DOHH2 (cell line): ENCODE measurements around the gene LRR1.
A peak's percentile ranks its signal among the peaks of the same experiment; 100 is the strongest.

Experiments
- H3F3A ChIP-seq: fragments of 200-600 bp; sonication (generic), shearing (Covaris generic); 2 replicates; pipeline ENCODE4 v1.6.0; 2016; ENCODE audit warnings: antibody characterized with exemption, mild to moderate bottlenecking; ENCODE audit not compliant: control insufficient read depth, insufficient read depth
- H3K27ac ChIP-seq: fragments of 200-600 bp; sonication (generic); 2 replicates; pipeline ENCODE4 v1.5.1; 2014; ENCODE audit warnings: low read depth, mild to moderate bottlenecking, low read length, moderate library complexity
- H3K27me3 ChIP-seq: fragments of 200-600 bp; sonication (generic); 2 replicates; pipeline ENCODE4 v1.6.1; 2014; ENCODE audit warnings: mild to moderate bottlenecking, low read length, mixed read lengths; ENCODE audit not compliant: control insufficient read depth
- H3K36me3 ChIP-seq: fragments of 200-600 bp; sonication (generic); 2 replicates; pipeline ENCODE4 v1.6.1; 2014; ENCODE audit warnings: mild to moderate bottlenecking, low read length, moderate library complexity, mixed read lengths; ENCODE audit not compliant: control insufficient read depth
- H3K4me1 ChIP-seq: fragments of 200-600 bp; sonication (generic); 2 replicates; pipeline ENCODE4 v1.6.1; 2014; ENCODE audit warnings: mild to moderate bottlenecking, low read length, mixed read lengths; ENCODE audit not compliant: control insufficient read depth
- H3K4me2 ChIP-seq: fragments of 200-600 bp; sonication (generic); 2 replicates; pipeline ENCODE4 v1.6.0; 2014; ENCODE audit warnings: mild to moderate bottlenecking, low read length, moderate library complexity
- H3K4me3 ChIP-seq: fragments of 200-600 bp; sonication (generic); 2 replicates; pipeline ENCODE4 v1.5.1; 2014; ENCODE audit warnings: mild to moderate bottlenecking, low read length, mixed read lengths
- H3K79me2 ChIP-seq: fragments of 200-600 bp; sonication (generic); 2 replicates; pipeline ENCODE4 v1.6.1; 2014; ENCODE audit warnings: mild to moderate bottlenecking, low read length, mixed read lengths; ENCODE audit not compliant: control insufficient read depth
- H3K9me2 ChIP-seq: fragments of 200-600 bp; sonication (generic); replicated peaks from 2 replicates; pipeline ENCODE4 v1.6.1; 2014; ENCODE audit warnings: mild to moderate bottlenecking, low read length, mixed read lengths; ENCODE audit not compliant: control insufficient read depth
- H3K9me3 ChIP-seq: fragments of 200-600 bp; sonication (generic); 2 replicates; pipeline ENCODE4 v1.6.1; 2014; ENCODE audit warnings: antibody characterized with exemption, low read length, mixed read lengths; ENCODE audit not compliant: control insufficient read depth, insufficient read depth
- H4K20me1 ChIP-seq: fragments of 200-600 bp; sonication (generic); 2 replicates; pipeline ENCODE4 v1.6.0; 2014; ENCODE audit warnings: low read depth, mild to moderate bottlenecking, antibody characterized with exemption, low read length, moderate library complexity; ENCODE audit not compliant: control insufficient read depth, insufficient read depth
- CTCF ChIP-seq: fragments of 200-600 bp; sonication (generic); IDR thresholded peaks from one replicate; pipeline ENCODE4 v1.5.1; 2014; ENCODE audit warnings: antibody characterized with exemption, mild to moderate bottlenecking, low read depth, low read length; ENCODE audit not compliant: poor library complexity, severe bottlenecking
- EZH2phosphoT487 ChIP-seq: fragments of 200-600 bp; sonication (generic); IDR thresholded peaks from 2 replicates; pipeline ENCODE4 v1.6.1; 2017; ENCODE audit warnings: borderline replicate concordance, mild to moderate bottlenecking, antibody characterized with exemption, low read length, moderate library complexity, mixed read lengths

The LRR1 gene

GRCh38 chr14:49594347-49595091 lies 4.2 kb upstream of the LRR1 start:
- TF ChIP-seq EZH2phosphoT487 (no peak), CTCF (no peak)
- Histone ChIP-seq H3K4me3 (peak overlapping the region; percentile 53), H3K9me2 (no peaks in the 10 kb centered on the region), H3K79me2 (peaks cover 50% of the 10 kb centered on the region), H3K27ac (peak overlapping the region; percentile 88), H4K20me1 (no peaks in the 10 kb centered on the region), H3K9me3 (no peaks in the 10 kb centered on the region), H3K4me2 (peak overlapping the region; percentile 63), H3K36me3 (peaks cover 17% of the 10 kb centered on the region), H3F3A (peaks cover 25% of the 10 kb centered on the region), H3K27me3 (no peaks in the 10 kb centered on the region), H3K4me1 (peaks cover 42% of the 10 kb centered on the region)

- H3K9me2 ChIP-seq, result no peaks in the 10 kb centered on the region
- H3K79me2 ChIP-seq, result peaks cover 79% of the 10 kb centered on the region
- TF ChIP-seq EZH2phosphoT487, result no peak
- no peak for TF ChIP-seq CTCF
- peaks cover 25% of the 10 kb centered on the region for H3F3A ChIP-seq
- no peaks in the 10 kb centered on the region for H3K9me3 ChIP-seq
- no peaks in the 10 kb centered on the region for H3K27me3 ChIP-seq
- peaks cover 44% of the 10 kb centered on the region for H3K4me1 ChIP-seq
- H3K4me2 ChIP-seq, result peak overlapping the region; percentile 63
- 0 out of 2 replicates have a peak, but pooled peaks cover 4% of the 10 kb centered on the region for H4K20me1 ChIP-seq
- peak overlapping the region; percentile 90 for H3K4me3 ChIP-seq
- peak overlapping the region; percentile 88 for H3K27ac ChIP-seq
- peaks cover 39% of the 10 kb centered on the region for H3K36me3 ChIP-seq
Measured at GRCh38 chr14:49598189-49598484, 603 bp upstream of the LRR1 start.

GRCh38 chr14:49607583-49607982 lies 8.8 kb downstream of the LRR1 start:
- Histone ChIP-seq H4K20me1 (no peaks in the 10 kb centered on the region), H3K27ac (no peak overlapping the region), H3K4me1 (peaks cover 13% of the 10 kb centered on the region), H3K9me2 (no peaks in the 10 kb centered on the region), H3K9me3 (no peaks in the 10 kb centered on the region), H3K36me3 (peaks cover 76% of the 10 kb centered on the region), H3K79me2 (peaks cover 87% of the 10 kb centered on the region), H3K4me2 (no peak overlapping the region), H3F3A (peaks cover 8% of the 10 kb centered on the region; the same call in 1 of the 2 replicates), H3K27me3 (no peaks in the 10 kb centered on the region), H3K4me3 (no peak overlapping the region)
- TF ChIP-seq EZH2phosphoT487 (no peak), CTCF (no peak)
